Erythroblast (primary cell): ENCODE measurements around the gene TRPC4.

Experiments used
- DNase-seq, 2 experiments: peaks; one replicate each; lab custom pipeline; 2025; lab: John Stamatoyannopoulos, UW
- GATA1 ChIP-seq: IDR thresholded peaks from 2 replicates; pipeline ENCODE4 v1.6.1; 2011; ENCODE audit warnings: low read depth, mild to moderate bottlenecking, control low read depth, low read length, moderate library complexity
- POLR2A ChIP-seq: IDR thresholded peaks from 2 replicates; pipeline ENCODE4 v1.6.1; 2011; ENCODE audit warnings: mild to moderate bottlenecking, low read length

TRPC4 gene

GRCh38 chr13:37716420-37717195 lies 153.0 kb downstream of the TRPC4 start:
- no peak for DNase-seq
- no peak for TF ChIP-seq POLR2A

DNA sequence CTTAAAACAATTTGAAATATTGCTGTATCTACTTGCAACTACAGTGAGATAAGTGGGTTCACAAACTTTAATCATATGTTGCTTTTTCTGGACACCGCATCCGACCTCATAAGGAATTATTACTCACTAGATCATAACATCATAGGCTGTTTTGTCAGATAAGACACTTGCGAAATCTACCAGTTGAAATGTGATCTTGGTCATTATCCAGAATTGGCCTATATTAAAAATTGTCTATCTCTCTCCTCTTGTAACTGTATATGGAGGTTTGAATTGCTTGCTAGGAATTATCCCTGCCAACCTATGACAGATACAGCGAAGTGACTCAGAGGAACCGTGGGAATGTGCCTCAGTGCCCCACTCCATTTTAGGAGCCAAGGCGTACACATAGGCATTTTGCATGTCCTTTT lies 154.0 kb downstream of the TRPC4 start:
- no peak for DNase-seq
- TF ChIP-seq GATA1 = no peak
- TF ChIP-seq POLR2A = no peak

DNA sequence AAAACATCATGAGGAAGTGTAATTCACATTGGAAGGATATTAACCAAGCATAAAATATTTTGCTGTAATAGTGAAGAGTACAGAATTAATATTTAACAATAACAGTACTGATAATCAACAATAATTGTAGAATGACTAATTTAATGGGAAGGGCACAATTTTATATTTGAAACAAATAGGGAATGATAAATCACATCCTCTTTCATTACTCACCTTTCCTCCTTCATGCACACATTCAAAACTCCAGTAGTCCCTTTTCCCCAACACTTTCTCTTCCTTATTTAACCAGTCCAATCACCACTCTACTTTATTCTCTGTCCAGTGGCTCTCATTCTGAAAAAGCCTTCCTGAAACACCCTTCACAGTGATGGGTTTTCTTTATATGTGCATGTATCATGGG lies 160.3 kb downstream of the TRPC4 start:
- no peak for TF ChIP-seq POLR2A
- TF ChIP-seq GATA1 = no peak
- no peak for DNase-seq

GRCh38 chr13:37707739-37708500 lies 161.7 kb downstream of the TRPC4 start:
- no peak for DNase-seq
- TF ChIP-seq POLR2A = no peak
- TF ChIP-seq GATA1 = no peak

DNA sequence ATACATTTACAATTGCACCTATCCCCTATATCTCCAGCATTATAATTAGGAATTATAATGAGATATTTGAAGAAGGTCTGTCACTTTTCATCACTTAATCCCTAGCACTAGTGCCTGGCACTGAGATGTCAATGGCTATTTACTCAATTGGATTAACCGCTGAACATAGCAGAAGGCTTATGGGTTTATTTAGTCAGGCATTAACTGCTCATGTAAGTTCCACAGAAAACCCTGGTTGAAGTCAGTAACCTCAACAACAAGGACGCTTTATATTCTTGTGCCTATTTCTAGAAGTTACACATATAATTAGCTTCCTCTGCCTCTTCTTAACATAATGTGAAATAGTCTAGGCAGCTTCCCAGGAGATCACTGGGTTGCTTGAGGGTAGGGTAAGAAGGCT lies 163.5 kb downstream of the TRPC4 start:
- no peak for DNase-seq
- TF ChIP-seq POLR2A (no peak), GATA1 (no peak)

DNA sequence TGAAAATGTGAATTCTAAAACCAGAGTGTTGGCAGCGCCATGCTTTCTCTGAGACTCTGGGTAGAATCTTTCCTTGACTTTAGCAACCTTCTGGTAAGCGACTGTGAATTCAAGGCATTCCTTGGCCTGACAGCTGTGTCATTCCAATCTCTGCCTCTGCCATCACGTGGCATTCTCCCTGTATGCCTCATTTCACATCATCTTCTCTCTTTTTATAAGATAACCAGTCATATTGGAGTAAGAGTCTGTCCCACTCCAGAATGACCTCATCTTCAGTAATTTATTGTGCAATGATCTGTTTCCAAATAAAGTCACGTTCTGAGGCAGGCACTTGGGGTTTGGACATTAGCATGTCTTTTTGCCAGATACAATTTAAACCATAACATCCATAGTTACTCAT lies 167.6 kb downstream of the TRPC4 start:
- DNase-seq = no peak
- TF ChIP-seq GATA1 = no peak
- TF ChIP-seq POLR2A = no peak

DNA sequence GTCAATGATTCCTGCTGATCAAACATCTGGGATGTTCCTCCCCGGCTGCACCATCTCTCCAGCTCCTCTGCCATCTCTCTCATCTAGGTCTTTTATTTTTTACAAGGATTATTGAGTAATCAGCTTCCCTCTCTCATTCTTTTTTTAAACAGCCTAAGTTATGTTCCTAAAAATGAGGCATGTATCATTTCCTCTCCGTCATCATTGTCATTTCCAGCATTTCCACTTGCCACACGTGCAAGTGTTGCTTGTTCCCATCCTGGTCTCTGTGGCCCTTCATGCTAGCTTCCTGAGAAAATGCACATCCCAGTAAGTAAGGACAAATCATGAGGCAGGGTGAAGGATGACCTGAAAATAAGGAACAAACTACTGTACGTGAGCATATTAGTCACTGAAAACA lies 168.3 kb downstream of the TRPC4 start:
- TF ChIP-seq GATA1 (no peak), POLR2A (no peak)
- no peak for DNase-seq

DNA sequence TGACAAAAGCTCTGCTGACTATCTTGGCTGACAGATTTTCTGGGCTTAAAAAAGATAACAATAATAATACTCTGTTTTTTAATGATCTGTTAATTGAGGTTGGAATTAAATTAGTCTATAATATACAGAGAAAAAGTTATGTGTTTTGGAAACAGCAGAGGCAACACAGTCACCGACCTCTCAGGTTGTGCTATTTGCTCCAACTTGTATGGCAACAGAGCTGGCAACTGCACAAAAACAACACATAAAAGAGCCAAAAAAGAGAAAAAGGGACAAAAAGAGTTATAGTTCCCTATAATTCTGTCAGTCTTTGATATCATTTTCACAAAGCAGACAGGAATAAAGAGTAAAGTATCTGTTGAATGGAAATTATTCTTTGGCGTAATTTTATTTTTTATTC lies 168.7 kb downstream of the TRPC4 start:
- TF ChIP-seq GATA1 (no peak), POLR2A (no peak)
- no peak for DNase-seq

- no peak for DNase-seq
- TF ChIP-seq GATA1 (no peak), POLR2A (no peak)
These were observed 174.4 kb downstream of the TRPC4 start for GRCh38 chr13:37695200-37695599.

- no peak for DNase-seq
- no peak for TF ChIP-seq GATA1
- TF ChIP-seq POLR2A = no peak
These were observed 179.2 kb downstream of the TRPC4 start for GRCh38 chr13:37690361-37690760.

DNA sequence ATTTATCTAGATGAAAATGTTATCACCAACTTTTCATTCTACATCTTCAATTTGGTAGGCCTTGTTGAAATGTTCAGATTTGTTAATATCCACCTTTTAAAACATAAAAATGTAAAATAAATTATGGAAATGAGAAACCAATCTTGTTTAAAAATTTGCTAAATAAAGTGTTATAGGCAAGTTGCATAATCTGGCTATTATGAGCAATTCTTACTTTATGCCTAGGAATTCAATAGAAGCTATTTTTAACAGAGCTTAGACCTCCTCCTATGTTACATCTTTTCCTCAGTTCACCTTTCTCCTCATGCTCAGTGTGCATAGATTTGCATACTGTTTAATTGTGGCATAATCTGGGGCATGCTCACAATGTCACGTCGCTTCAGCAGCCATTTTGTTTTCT lies 183.1 kb downstream of the TRPC4 start:
- no peak for TF ChIP-seq POLR2A
- no peak for TF ChIP-seq GATA1
- no peak for DNase-seq

GRCh38 chr13:37685206-37685605 lies 184.4 kb downstream of the TRPC4 start:
- no peak for DNase-seq
- TF ChIP-seq POLR2A (no peak), GATA1 (no peak)

DNA sequence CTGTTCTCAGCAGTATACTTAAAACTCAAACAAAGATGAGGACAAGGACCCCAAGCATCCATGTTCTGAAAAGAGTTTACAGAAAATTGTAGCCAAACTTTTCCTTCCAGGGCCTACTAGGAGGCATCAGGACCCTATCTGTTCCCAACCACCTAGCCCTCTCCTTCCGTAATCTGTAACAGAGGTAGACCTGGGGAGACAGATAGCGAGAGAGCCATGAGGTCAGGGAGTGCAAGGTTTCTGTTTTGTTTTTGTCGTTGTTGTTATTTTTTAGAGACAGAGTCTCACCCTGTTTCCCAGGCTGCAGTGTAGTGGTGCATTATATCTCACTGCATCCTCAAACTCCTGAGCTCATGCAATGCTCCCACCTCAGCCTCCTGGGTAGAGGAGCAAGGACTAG lies 187.1 kb downstream of the TRPC4 start:
- no peak for DNase-seq
- TF ChIP-seq GATA1 = no peak
- TF ChIP-seq POLR2A = no peak

DNA sequence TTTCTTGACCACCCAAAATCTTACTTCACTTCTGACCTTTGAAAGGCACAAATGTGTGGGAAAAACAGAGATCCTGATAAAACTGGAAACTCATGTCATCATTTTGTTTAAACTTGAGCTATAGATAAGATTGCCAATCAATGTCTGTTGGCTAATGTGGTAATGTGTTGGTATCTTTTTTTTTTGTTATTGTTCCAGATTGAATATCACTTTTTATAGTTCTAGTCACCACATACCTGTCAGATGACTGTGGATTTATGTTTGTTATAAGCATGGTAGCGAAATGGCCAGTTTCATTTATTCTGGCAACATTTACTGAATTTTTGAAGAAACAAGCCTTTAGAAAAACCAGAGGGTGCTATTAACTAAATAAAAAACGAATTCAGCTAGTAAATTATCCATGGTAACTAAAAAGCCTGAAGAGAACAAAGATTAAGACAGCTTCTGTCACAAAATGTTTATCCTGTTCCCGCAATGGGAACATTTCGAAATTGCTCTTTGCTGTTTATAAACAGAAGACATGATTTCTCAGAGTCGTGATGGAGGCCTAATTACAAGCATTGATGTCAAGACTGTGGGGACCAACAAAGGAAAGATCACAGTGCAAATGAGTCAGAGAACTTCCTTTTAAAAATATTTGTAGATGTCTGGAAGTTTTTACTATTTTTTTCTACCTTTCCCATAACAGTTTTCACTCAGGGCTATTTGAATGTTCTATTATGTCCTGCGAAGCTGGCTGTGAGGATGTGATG lies 188.1 kb downstream of the TRPC4 start:
- TF ChIP-seq POLR2A (no peak), GATA1 (no peak)
- no peak for DNase-seq
